Dermis blood vessel endothelial cell (primary cell): ENCODE data around the gene SYT1. TPM values are rescaled to one million over a fixed set of nuclear protein-coding genes. Genes with fewer than 3 reads are reported as not detected.
A peak's percentile ranks its signal among the peaks of the same experiment; 100 is the strongest.

Experiments
- DNase-seq: peaks from one replicate; pipeline ENCODE4 v3.0.0; 2010
- total RNA-seq: library from RNA; depleted of rRNA; stranded (reverse); fragments of >200 nt; gene quantifications from 2 replicates; pipeline ENCODE4 v1.2.3, GENCODE V29; 2014

Gene SYT1
- total RNA-seq, 1 donor from 2014 or later, result 9.7 TPM

DNA sequence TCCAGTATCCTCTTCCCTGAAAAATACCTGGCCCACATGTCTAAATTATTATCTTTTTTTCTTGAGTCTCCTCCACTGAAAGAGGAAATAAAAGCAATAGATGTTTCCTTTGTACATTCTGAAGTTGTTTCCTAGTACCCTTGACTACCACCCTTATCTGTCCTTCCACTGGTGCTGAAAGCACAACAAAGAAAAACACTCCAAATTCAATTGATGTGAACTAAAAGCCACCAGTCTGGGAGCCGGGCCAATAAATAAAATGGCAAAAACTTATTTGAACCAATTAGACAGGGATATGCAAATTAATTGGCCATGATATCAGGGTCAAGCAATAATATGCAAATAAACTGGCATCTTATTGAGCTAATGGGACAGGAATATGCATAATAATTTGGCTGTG is 495.7 kb downstream of the SYT1 start:
- DNase-seq, result peak; percentile 79

DNA sequence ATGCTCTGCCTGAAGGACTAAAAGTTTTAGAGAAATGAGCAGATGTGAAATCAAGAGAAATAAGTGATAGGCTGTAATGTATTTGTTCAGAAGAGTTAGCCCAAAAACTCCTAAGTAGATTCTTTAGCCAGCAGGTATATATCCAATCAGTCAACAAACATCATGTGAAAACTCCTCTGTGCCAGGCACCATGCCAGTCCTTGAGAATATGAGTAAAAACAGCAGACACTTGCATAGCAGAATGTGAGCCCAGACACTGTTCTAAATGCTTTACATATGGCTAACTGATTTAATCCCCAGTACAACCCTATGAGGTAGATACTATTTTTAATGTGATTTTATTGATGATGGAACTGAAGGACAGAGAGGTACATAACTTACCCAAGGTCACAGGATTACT is 496.4 kb downstream of the SYT1 start:
- DNase-seq, result no peak

DNA sequence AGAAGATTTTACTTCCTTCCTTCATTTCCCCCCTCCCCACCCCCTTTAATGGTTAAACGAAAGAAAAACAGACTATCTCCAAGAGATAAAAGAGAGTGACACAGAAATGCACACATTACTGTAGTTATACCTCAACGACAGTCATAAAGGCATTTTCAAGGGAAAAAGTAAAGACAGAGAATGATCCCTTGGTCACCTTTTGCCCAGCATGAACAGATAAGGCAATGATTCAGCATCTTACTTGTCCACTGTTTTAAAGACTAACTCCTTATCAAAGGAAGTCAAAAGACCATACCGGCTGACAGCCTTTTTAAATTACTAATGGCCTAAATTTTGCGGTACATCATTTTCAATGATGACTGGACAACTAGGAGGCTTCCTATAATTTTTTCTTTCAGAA is 499.6 kb downstream of the SYT1 start:
- DNase-seq, result no peak

- DNase-seq, result no peak
Measured at GRCh38 chr12:79366374-79366773, 501.8 kb downstream of the SYT1 start.

- no peak for DNase-seq
Measured at GRCh38 chr12:79367032-79367589, 502.5 kb downstream of the SYT1 start.

GRCh38 chr12:79370021-79370420 is 505.4 kb downstream of the SYT1 start:
- DNase-seq, result peak; percentile 23

DNA sequence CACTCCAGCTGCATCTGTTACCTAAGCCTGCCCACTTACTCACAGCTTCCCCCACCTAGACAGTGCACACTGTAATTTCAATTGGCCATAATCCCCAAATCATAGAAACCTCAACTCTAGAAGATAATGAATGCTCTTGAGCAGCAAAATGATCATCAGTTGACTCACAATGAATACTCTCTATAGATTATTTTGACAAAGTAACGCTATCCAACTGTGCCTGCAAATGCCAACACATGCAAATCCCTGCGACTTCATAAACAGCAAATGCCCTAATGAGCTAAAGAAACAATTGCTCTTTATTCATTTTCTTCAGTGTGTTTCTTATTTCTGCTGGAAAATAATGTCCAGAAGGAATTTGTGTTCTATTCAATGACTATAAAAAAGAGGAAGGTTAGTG is 506.7 kb downstream of the SYT1 start:
- no peak for DNase-seq

DNA sequence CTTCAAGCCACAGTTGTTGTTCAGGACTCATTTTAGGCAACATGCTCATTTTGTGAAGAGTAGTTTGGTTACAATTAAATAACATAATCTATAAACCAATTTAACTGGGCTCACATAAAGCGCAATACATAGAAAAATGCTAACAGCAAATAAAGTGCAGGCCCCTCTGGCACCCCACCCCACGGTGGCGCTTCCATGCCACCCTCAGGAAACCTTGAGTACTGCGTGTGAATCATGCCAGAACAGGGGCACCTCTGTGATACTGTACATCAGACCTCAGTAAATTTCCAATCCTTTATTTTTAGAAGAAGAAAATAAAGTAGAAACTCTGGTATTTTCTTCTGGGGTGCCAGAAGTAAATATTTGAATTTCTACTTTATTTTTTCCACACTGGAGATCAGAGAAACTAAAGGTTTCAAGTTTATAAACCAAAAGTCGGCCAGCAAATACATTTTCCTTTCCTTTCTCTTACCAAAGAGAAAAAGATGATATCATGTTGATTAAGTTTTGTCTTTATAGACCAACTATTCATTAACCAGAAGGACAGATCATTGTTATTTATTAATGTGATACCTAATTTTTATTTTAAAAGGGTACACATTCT is 509.4 kb downstream of the SYT1 start:
- peak; percentile 72 for DNase-seq

DNA sequence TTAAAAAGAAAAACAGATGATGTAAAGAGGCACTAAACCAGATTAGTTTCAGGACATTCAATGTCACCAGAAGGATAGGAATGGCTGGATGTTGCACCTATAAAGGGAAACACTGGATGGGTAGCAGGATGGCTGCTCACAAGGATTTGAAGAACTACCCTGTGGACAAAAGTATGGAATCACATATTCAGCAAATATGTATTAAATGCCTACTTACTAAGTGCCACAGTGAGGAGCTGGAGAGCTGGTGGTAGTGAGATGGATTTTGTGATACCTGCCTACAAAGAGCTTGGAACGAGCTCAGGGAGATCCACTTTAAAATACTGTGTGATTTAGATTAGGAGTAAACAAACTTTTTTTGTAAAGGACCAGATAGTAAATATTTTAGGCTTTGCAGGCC is 510.0 kb downstream of the SYT1 start:
- no peak for DNase-seq

- no peak for DNase-seq
Measured at GRCh38 chr12:79375050-79375449, 510.5 kb downstream of the SYT1 start.

- DNase-seq, result no peak
Measured at GRCh38 chr12:79378496-79378895, 513.9 kb downstream of the SYT1 start.

DNA sequence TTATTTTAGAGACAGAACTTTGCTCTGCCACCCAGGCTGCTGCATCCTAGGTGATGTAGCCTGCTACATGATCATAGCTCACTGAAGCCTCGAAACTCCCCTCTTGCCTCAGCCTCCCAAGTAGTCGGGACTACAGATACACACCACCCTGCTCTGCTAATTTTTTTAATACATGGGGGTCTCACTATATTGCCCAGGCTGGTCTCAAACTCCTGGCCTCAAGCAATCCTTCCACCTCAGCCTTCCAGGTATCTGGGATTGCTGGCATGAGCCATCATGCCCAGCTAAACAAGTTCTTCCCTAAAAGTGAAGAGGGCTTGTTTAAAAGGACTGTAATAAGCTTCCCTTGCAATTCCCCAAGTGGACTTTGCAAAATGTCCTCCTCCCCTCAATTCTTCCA is 515.8 kb downstream of the SYT1 start:
- DNase-seq, result no peak

DNA sequence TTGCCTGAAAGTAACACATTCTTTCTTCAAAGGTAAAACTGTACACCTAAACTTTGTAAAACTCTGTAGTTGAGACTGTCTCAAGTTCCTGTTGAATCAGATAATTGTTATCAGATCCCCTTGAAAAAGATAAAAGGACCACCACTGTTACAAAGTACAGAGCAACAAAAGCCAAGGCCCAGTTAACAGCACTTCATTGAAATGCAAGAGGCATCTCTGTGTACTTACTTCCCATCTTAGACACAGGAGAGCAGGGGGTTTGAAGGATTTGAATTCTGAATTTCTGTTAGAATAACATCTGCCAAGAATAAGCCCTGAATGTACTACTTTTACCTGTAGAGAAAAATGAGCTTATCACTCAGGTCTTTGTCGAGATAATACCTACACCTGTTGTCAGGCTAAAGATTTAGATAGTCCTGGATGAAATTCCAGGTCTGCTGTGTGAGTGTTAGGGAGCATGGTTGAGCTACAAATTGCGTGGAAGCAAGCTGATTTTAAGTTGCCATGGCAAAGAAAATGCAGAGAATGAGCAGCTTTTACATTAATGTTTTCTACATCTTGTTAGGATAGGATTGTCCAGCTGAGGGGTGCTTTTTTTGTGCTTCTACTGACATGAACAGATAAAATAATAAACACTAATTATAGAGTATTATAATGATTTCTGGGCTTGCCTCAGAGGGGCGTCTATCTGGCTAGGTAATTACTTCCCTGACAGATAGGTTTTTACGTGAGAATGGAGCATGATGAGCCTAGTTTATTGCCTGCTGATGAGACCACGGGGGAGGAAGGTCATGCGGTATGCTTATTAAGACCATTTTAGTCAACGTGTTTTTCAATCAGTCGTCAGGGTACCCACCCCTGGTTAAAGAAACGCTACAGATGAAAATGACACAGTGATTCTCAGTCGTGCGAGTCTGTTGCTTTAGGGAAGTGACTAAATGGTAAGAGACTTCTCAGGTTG is 517.0 kb downstream of the SYT1 start:
- no peak for DNase-seq

GRCh38 chr12:79384551-79384950 is 520.0 kb downstream of the SYT1 start:
- no peak for DNase-seq

- peak; percentile 49 for DNase-seq
Measured at GRCh38 chr12:79388011-79388410, 523.4 kb downstream of the SYT1 start.

- DNase-seq, result no peak
Measured at GRCh38 chr12:79393842-79394241, 529.3 kb downstream of the SYT1 start.

DNA sequence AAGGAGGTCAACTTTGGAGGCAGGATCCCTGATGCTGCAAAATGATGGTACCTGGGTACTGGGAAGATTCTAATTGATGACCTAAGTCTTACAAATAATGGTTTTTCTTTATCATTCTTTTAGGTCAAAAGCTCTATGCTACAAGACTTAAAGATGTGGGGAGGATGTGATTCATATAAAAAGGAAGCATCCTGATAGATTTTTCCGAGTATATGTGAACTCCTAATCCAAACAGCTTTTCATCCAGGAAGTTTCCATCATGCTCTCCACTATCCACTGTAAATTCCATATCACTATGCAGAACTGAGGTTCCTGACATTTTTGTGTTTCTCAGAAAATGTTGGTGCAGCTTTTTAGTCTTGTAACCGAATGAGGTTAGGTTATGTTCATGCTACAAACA is 533.0 kb downstream of the SYT1 start:
- peak; percentile 49 for DNase-seq

DNA sequence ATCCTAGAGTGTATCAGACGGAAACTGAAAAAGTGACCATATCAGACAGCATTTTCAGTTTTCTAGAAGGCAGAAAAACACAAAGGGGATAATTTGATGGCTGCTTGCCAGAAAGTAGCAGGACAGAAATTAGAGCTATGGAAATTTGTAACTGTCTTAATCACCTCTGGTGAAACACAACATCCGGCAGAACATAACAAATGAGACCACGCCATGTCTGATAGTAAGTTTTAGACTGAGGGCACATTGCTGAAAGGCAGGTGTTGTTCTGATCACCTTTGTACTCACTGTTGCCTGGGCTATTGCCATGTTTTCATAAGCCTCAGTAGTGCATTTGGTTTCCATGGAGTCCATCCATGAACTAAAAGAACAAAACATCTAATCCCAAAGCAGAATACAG is 535.9 kb downstream of the SYT1 start:
- DNase-seq, result peak; percentile 66

DNA sequence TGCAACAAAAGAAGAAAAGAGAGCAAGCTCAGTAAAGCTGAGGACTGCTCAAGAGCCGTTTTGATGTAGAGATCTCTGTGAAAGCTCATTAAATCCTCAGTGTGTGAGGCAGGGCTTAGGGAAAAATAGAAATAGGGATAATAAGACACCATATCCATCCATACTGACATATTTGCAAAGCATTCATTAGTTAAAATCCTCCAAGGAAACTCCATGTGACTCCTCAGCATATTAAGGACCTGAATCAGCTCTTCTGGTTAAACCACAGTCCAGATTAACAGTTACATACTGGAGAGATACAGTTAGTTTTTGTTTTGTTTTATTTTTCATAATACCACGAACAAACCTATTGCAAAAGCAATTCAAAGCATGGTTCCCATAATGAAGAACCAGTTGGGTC is 538.0 kb downstream of the SYT1 start:
- no peak for DNase-seq

GRCh38 chr12:79406993-79407392 is 542.4 kb downstream of the SYT1 start:
- no peak for DNase-seq

GRCh38 chr12:79407671-79408622 is 543.4 kb downstream of the SYT1 start:
- DNase-seq, result peak; percentile 91

- no peak for DNase-seq
Measured at GRCh38 chr12:79408689-79409088, 544.1 kb downstream of the SYT1 start.

- no peak for DNase-seq
Measured at GRCh38 chr12:79409562-79409961, 545.0 kb downstream of the SYT1 start.
